ENCODE results near the gene LY86. TPM values are rescaled to one million over a fixed set of nuclear protein-coding genes. Genes with fewer than 3 reads are reported as not detected.
"Not testable (repeated sequence)": the region's sequence is repeated elsewhere in the genome, so short reads cannot be mapped to it uniquely, and the experiment has no call there.

The LY86 gene
- total RNA-seq, 2 experiments from 2014 or later = 1.2 to 1.7 TPM

DNA sequence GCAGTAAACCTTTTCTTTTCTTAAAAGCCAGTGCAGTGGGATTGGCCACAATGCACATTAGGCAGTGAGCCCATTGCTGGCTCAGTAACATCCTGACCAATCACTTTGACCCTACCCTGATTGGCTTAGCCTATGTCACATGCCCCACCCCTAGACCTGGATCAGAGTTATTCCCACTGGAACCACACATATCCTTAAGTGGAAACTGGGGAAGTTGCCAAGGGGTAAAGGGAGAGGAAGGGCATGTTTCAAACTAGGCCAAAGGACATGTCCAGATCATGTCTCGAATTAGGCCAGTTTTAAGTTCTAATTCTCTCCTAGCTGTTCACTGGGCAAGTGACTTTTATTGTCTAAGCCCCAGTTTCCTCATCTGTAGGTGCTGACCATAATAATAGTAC, 69.3 kb downstream of the LY86 start:
- peaks cover 24% of the 10 kb centered on the region for H3K36me3 Mint-ChIP-seq
- H3K4me1 Mint-ChIP-seq = peaks cover 94% of the 10 kb centered on the region
- CTCF ChIA-PET = interaction anchor here (1.8 to 4.6 kb wide), 2 partner anchors 17 to 99 kb away, joined by 5 to 33 read pairs; no protein-coding TSS in a partner anchor
- H3K27ac Mint-ChIP-seq = peak overlapping the region; percentile 98
- H3K27me3 Mint-ChIP-seq = no peaks in the 10 kb centered on the region
- ATAC-seq (no peak), DNase-seq (no peak)
- H3K4me3 Mint-ChIP-seq = no peak overlapping the region
- peaks cover 4% of the 10 kb centered on the region for H3K9me3 Mint-ChIP-seq (ENCODE audit: low read depth)

DNA sequence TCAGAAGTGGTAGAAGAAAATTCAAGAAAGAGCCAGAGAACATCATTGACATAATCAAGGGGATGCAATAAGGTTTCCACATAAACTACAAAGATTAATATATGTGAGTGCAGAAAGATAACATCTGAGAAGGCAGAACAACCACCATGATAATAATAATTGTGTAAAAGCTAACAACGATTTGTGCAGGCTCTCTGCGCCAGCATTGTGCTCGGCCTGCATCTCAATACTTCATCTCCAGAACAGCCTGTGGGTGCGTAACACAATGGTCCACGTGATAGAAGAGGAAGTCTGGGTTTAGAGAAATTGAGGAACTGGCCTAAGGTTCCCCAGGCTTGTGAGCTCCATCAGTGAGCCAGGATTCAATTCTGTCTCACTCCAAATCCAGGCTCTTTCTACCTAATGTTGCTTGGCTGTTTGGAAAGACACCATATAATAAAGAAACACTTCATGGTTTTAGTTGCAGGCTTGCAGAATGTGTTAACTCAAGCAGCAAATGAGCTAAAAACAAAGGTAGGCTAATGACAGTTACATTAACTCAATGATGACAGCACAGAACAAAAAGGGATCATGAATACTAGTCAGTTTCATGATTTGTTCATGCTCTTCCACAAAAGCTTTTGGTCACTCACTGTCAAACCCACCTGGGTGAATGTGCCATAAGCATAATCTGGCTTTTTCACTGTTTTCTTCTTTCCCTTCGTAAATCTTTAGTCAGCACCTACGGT, 71.2 kb downstream of the LY86 start:
- Mint-ChIP-seq H3K27me3 (no peaks in the 10 kb centered on the region), H3K9me3 (ENCODE audit: low read depth) (peaks cover 4% of the 10 kb centered on the region), H3K36me3 (peaks cover 18% of the 10 kb centered on the region), H3K4me1 (peaks cover 74% of the 10 kb centered on the region), H3K4me3 (peak overlapping the region; percentile 16), H3K27ac (peak overlapping the region; percentile 98)
- ATAC-seq (no peak), DNase-seq (no peak)
- CTCF ChIA-PET = interaction anchor here (0.7 to 4.6 kb wide), 13 partner anchors 9 to 450 kb away, joined by 3 to 33 read pairs (median 5); partner anchors contain the start of gene RREB1

- H3K9me3 Mint-ChIP-seq (ENCODE audit: low read depth) = peaks cover 4% of the 10 kb centered on the region
- CTCF ChIA-PET = interaction anchor here (1.2 to 4.6 kb wide), 8 partner anchors 8 to 113 kb away, joined by 3 to 33 read pairs (median 6); no protein-coding TSS in a partner anchor
- no peak overlapping the region for H3K4me3 Mint-ChIP-seq
- H3K4me1 Mint-ChIP-seq = peaks cover 67% of the 10 kb centered on the region
- H3K36me3 Mint-ChIP-seq = peaks cover 18% of the 10 kb centered on the region
- H3K27ac Mint-ChIP-seq = peak overlapping the region; percentile 98
- DNase-seq = no peak
- H3K27me3 Mint-ChIP-seq = no peaks in the 10 kb centered on the region
- no peak for ATAC-seq
Measured at GRCh38 chr6:6660339-6661045, 72.0 kb downstream of the LY86 start.

- CTCF ChIA-PET = interaction anchor here (1.3 to 4.6 kb wide), 2 partner anchors 14 to 114 kb away, joined by 5 to 33 read pairs; no protein-coding TSS in a partner anchor
- no peaks in the 10 kb centered on the region for H3K27me3 Mint-ChIP-seq
- peak overlapping the region; percentile 98 for H3K27ac Mint-ChIP-seq
- H3K4me3 Mint-ChIP-seq = no peak overlapping the region
- H3K36me3 Mint-ChIP-seq = peaks cover 18% of the 10 kb centered on the region
- H3K9me3 Mint-ChIP-seq (ENCODE audit: low read depth) = peaks cover 4% of the 10 kb centered on the region
- ATAC-seq = no peak
- peaks cover 60% of the 10 kb centered on the region for H3K4me1 Mint-ChIP-seq
- no peak for DNase-seq
Measured at GRCh38 chr6:6661191-6661590, 72.7 kb downstream of the LY86 start.

- Mint-ChIP-seq H3K4me1 (peaks cover 56% of the 10 kb centered on the region), H3K4me3 (no peak overlapping the region), H3K27me3 (no peaks in the 10 kb centered on the region), H3K9me3 (ENCODE audit: low read depth) (peaks cover 4% of the 10 kb centered on the region), H3K36me3 (peaks cover 18% of the 10 kb centered on the region), H3K27ac (peak overlapping the region; percentile 33)
- CTCF ChIA-PET = interaction anchor here (4.6 kb wide), 1 partner anchor 14 kb away, joined by 33 read pairs; no protein-coding TSS in a partner anchor
- DNase-seq = no peak
- ATAC-seq = no peak
Measured at GRCh38 chr6:6661684-6662083, 73.2 kb downstream of the LY86 start.

DNA sequence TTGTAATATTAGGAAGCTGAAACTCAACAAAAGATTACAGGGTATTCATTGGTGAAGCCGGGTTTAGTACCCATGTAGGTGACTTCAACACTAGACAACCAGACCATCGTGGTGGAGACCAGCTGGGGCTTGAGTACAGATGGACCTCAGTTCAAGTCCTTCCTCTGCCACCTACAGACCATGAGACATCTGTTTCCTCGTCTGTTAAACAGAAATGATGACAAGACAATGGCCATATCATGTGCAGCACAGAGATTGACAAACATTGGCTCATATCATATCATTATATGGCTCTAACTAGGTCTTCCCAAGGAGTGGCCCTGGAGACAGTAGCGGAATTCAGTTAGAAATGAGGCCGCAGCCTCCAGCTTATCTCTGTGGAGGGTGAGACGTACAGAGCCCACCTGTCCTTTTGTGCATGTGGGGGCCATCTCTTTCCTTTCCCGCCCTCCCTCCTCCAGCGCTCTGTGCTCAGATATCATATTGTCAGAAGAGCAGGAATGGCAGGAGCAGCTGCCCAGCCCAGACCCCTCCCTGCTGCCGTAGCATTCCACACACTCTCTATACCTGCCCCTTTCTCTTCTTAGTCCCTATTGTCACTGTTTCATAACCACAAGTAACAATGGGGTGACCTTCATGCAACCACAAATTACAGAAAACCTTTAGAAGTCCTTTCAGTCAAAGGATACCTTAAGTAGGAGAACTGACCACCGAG, 75.1 kb downstream of the LY86 start:
- ATAC-seq = no peak
- no peaks in the 10 kb centered on the region for H3K9me3 Mint-ChIP-seq (ENCODE audit: low read depth)
- CTCF ChIA-PET = interaction anchor here (0.9 to 1.9 kb wide), 4 partner anchors 9 to 105 kb away, joined by 3 to 5 read pairs (median 4); no protein-coding TSS in a partner anchor
- no peaks in the 10 kb centered on the region for H3K27me3 Mint-ChIP-seq
- H3K36me3 Mint-ChIP-seq = peaks cover 4% of the 10 kb centered on the region
- H3K27ac Mint-ChIP-seq = no peak overlapping the region
- no peak for DNase-seq
- H3K4me1 Mint-ChIP-seq = peaks cover 42% of the 10 kb centered on the region
- H3K4me3 Mint-ChIP-seq = no peak overlapping the region

- no peak overlapping the region for H3K4me3 Mint-ChIP-seq
- no peaks in the 10 kb centered on the region for H3K27me3 Mint-ChIP-seq
- H3K9me3 Mint-ChIP-seq (ENCODE audit: low read depth) = peaks cover 5% of the 10 kb centered on the region
- DNase-seq (no peak), ATAC-seq (no peak)
- peaks cover 14% of the 10 kb centered on the region for H3K36me3 Mint-ChIP-seq
- H3K4me1 Mint-ChIP-seq = peaks cover 38% of the 10 kb centered on the region
- CTCF ChIA-PET = interaction anchor here (1.1 to 1.9 kb wide), 3 partner anchors 9 to 11 kb away, joined by 3 to 5 read pairs (median 5); no protein-coding TSS in a partner anchor
- H3K27ac Mint-ChIP-seq = no peak overlapping the region
Measured at GRCh38 chr6:6665555-6666243, 77.2 kb downstream of the LY86 start.

DNA sequence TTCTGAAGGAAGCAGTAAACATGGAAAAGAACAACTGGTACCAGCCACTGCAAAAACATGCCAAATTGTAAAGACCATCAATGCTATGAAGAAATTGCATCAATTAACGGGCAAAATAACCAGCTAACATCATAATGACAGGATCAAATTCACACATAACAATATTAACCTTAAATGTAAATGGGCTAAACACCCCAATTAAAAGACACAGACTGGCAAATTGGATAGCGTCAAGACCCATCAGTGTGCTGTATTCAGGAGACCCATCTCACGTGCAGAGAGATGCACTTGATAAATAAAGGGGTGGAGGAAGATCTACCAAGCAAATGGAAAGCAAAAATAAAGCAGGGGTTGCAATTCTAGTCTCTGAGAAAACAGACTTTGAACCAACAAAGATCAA, 81.6 kb downstream of the LY86 start:
- peaks cover 26% of the 10 kb centered on the region for H3K4me1 Mint-ChIP-seq
- H3K9me3 Mint-ChIP-seq (ENCODE audit: low read depth); H3K4me3 Mint-ChIP-seq; DNase-seq; H3K27me3 Mint-ChIP-seq; ATAC-seq; H3K27ac Mint-ChIP-seq: not testable (repeated sequence)
- CTCF ChIA-PET = interaction anchor here (1.2 kb wide), 2 partner anchors 11 to 27 kb away, joined by 3 to 5 read pairs; no protein-coding TSS in a partner anchor
- H3K36me3 Mint-ChIP-seq = peaks cover 20% of the 10 kb centered on the region

GRCh38 chr6:6674872-6675271, 86.4 kb downstream of the LY86 start:
- no peaks in the 10 kb centered on the region for H3K27me3 Mint-ChIP-seq
- CTCF ChIA-PET = interaction anchor here (1.1 to 4.2 kb wide), 5 partner anchors 9 to 113 kb away, joined by 3 to 33 read pairs (median 3); no protein-coding TSS in a partner anchor
- H3K27ac Mint-ChIP-seq = no peak overlapping the region

GRCh38 chr6:6676910-6677441, 88.5 kb downstream of the LY86 start:
- peak; percentile 90 for DNase-seq
- peaks cover 4% of the 10 kb centered on the region for H3K9me3 Mint-ChIP-seq (ENCODE audit: low read depth)
- H3K27me3 Mint-ChIP-seq = no peaks in the 10 kb centered on the region
- peak; percentile 91 for ATAC-seq
- H3K4me3 Mint-ChIP-seq = peak overlapping the region; percentile 1
- peaks cover 18% of the 10 kb centered on the region for H3K4me1 Mint-ChIP-seq
- H3K27ac Mint-ChIP-seq = peak overlapping the region; percentile 72
- CTCF ChIA-PET = interaction anchor here (0.7 to 4.2 kb wide), 29 partner anchors 9 to 566 kb away, joined by 3 to 33 read pairs (median 5); no protein-coding TSS in a partner anchor
- H3K36me3 Mint-ChIP-seq = peaks cover 4% of the 10 kb centered on the region

More at GRCh38 chr6:6674872-6675271, 86.4 kb downstream of the LY86 start:
- H3K4me3 Mint-ChIP-seq = no peak overlapping the region
- peaks cover 7% of the 10 kb centered on the region for H3K9me3 Mint-ChIP-seq (ENCODE audit: low read depth)
- peaks cover 10% of the 10 kb centered on the region for H3K36me3 Mint-ChIP-seq
- peaks cover 25% of the 10 kb centered on the region for H3K4me1 Mint-ChIP-seq
- no peak for DNase-seq
- no peak for ATAC-seq

GRCh38 chr6:6678185-6678671, 89.7 kb downstream of the LY86 start:
- peaks cover 28% of the 10 kb centered on the region for H3K4me1 Mint-ChIP-seq
- peaks cover under 1% of the 10 kb centered on the region for H3K36me3 Mint-ChIP-seq
- DNase-seq (no peak), ATAC-seq (no peak)
- H3K27me3 Mint-ChIP-seq = peaks cover under 1% of the 10 kb centered on the region
- no peak overlapping the region for H3K4me3 Mint-ChIP-seq
- CTCF ChIA-PET = interaction anchor here (1.4 to 3.1 kb wide), 5 partner anchors 10 to 81 kb away, joined by 3 to 13 read pairs (median 7); no protein-coding TSS in a partner anchor
- no peaks in the 10 kb centered on the region for H3K9me3 Mint-ChIP-seq (ENCODE audit: low read depth)
- no peak overlapping the region for H3K27ac Mint-ChIP-seq

GRCh38 chr6:6678811-6679210, 90.3 kb downstream of the LY86 start:
- Mint-ChIP-seq H3K4me3 (no peak overlapping the region), H3K27me3 (peaks cover 6% of the 10 kb centered on the region), H3K4me1 (peaks cover 34% of the 10 kb centered on the region), H3K36me3 (no peaks in the 10 kb centered on the region), H3K27ac (no peak overlapping the region), H3K9me3 (ENCODE audit: low read depth) (no peaks in the 10 kb centered on the region)
- CTCF ChIA-PET = interaction anchor here (1.5 to 3.1 kb wide), 3 partner anchors 11 to 45 kb away, joined by 3 to 13 read pairs (median 7); no protein-coding TSS in a partner anchor
- ATAC-seq = no peak
- no peak for DNase-seq
